H9 (cell line): ENCODE data around the gene SLX4. TPM values are rescaled to one million over a fixed set of nuclear protein-coding genes. Genes with fewer than 3 reads are reported as not detected.
A peak's percentile ranks its signal among the peaks of the same experiment; 100 is the strongest.

Experiments used
- DNase-seq: peaks from one replicate; pipeline ENCODE4 v3.0.0-alpha.2; 2017
- H2AFZ ChIP-seq: one replicate; pipeline ENCODE4 v1.6.1; 2013; ENCODE audit warnings: mild to moderate bottlenecking, low read length, control low read depth, moderate library complexity
- H2AK5ac ChIP-seq: 2 replicates; pipeline ENCODE4 v1.6.1; 2013; ENCODE audit warnings: low read length, control low read depth, mixed read lengths; ENCODE audit not compliant: insufficient read length
- H2BK120ac ChIP-seq: one replicate; pipeline ENCODE4 v1.6.1; 2013; ENCODE audit warnings: low read depth, mild to moderate bottlenecking, low read length, control low read depth, inconsistent platforms; ENCODE audit not compliant: poor library complexity, severe bottlenecking
- H2BK12ac ChIP-seq: 2 replicates; pipeline ENCODE4 v1.6.1; 2013; ENCODE audit warnings: low read length, control low read depth, mixed read lengths, low read depth; ENCODE audit not compliant: insufficient read length
- H2BK15ac ChIP-seq: 2 replicates; pipeline ENCODE4 v1.6.1; 2013; ENCODE audit warnings: low read depth, low read length, control low read depth
- H2BK20ac ChIP-seq: one replicate; pipeline ENCODE4 v1.6.1; 2013; ENCODE audit warnings: low read depth, mild to moderate bottlenecking, low read length, control low read depth, inconsistent platforms; ENCODE audit not compliant: poor library complexity, severe bottlenecking
- H2BK5ac ChIP-seq: 2 replicates; pipeline ENCODE4 v1.6.1; 2013; ENCODE audit warnings: low read length, control low read depth, mixed read lengths; ENCODE audit not compliant: insufficient read length
- H3K14ac ChIP-seq: 2 replicates; pipeline ENCODE4 v1.6.1; 2013; ENCODE audit warnings: low read length, control low read depth; ENCODE audit not compliant: insufficient read depth
- H3K18ac ChIP-seq: 2 replicates; pipeline ENCODE4 v1.6.1; 2013; ENCODE audit warnings: low read depth, mild to moderate bottlenecking, mixed read lengths, low read length, control low read depth; ENCODE audit not compliant: insufficient read length
- H3K23ac ChIP-seq: 2 replicates; pipeline ENCODE4 v1.6.1; 2013; ENCODE audit warnings: low read length, control low read depth, mixed read lengths, low read depth; ENCODE audit not compliant: insufficient read length
- H3K23me2 ChIP-seq: 2 replicates; pipeline ENCODE4 v1.6.1; 2013; ENCODE audit warnings: low read depth, mild to moderate bottlenecking, mixed read lengths, low read length, control low read depth; ENCODE audit not compliant: insufficient read length, poor library complexity, severe bottlenecking
- H3K27ac ChIP-seq: 2 replicates; pipeline ENCODE4 v1.5.1; 2013; ENCODE audit warnings: low read length, control low read depth, mixed read lengths, low read depth; ENCODE audit not compliant: insufficient read length
- H3K27me3 ChIP-seq: 2 replicates; pipeline ENCODE4 v1.6.1; 2013; ENCODE audit warnings: low read length, control low read depth, inconsistent platforms; ENCODE audit not compliant: insufficient read depth
- H3K4ac ChIP-seq: 2 replicates; pipeline ENCODE4 v1.6.1; 2013; ENCODE audit warnings: low read depth, mild to moderate bottlenecking, control low read depth, inconsistent platforms, low read length, moderate library complexity
- H3K4me1 ChIP-seq: 2 replicates; pipeline ENCODE4 v1.6.1; 2013; ENCODE audit warnings: low read length, control low read depth, inconsistent platforms; ENCODE audit not compliant: insufficient read depth
- H3K4me2 ChIP-seq: 2 replicates; pipeline ENCODE4 v1.6.1; 2013; ENCODE audit warnings: low read length, control low read depth, mixed read lengths; ENCODE audit not compliant: insufficient read length, insufficient read depth
- H3K56ac ChIP-seq: 2 replicates; pipeline ENCODE4 v1.6.1; 2013; ENCODE audit warnings: low read depth, mild to moderate bottlenecking, mixed read lengths, low read length, control low read depth; ENCODE audit not compliant: insufficient read length
- H3K79me1 ChIP-seq: 2 replicates; pipeline ENCODE4 v1.6.1; 2013; ENCODE audit warnings: low read depth, mild to moderate bottlenecking, moderate library complexity, low read length, control low read depth, inconsistent platforms; ENCODE audit not compliant: insufficient read depth, poor library complexity, severe bottlenecking
- H3K79me2 ChIP-seq: 2 replicates; pipeline ENCODE4 v1.6.1; 2013; ENCODE audit warnings: low read length, control low read depth, inconsistent platforms; ENCODE audit not compliant: insufficient read depth
- H3K9ac ChIP-seq: 2 replicates; pipeline ENCODE4 v1.6.1; 2013; ENCODE audit warnings: low read length, control low read depth, mixed read lengths; ENCODE audit not compliant: insufficient read length; ENCODE audit errors: extremely low read depth
- H3K9me3 ChIP-seq: one replicate; pipeline ENCODE4 v1.6.1; 2013; ENCODE audit warnings: low read depth, low read length, inconsistent platforms; ENCODE audit not compliant: control insufficient read depth
- H3T11ph ChIP-seq: one replicate; pipeline ENCODE4 v1.6.1; 2013; ENCODE audit warnings: mild to moderate bottlenecking, low read length, control low read depth, inconsistent platforms
- H4K20me1 ChIP-seq: one replicate; pipeline ENCODE4 v1.6.1; 2013; ENCODE audit not compliant: control insufficient read depth, insufficient read length, insufficient read depth
- H4K5ac ChIP-seq: 2 replicates; pipeline ENCODE4 v1.6.1; 2013; ENCODE audit warnings: low read depth, mild to moderate bottlenecking, mixed read lengths, low read length, control low read depth; ENCODE audit not compliant: insufficient read length
- H4K8ac ChIP-seq: replicated peaks from 2 replicates; pipeline ENCODE4 v1.6.1; 2013; ENCODE audit warnings: low read length, control low read depth, mixed read lengths, low read depth; ENCODE audit not compliant: insufficient read length
- H4K91ac ChIP-seq: 2 replicates; pipeline ENCODE4 v1.6.1; 2013; ENCODE audit warnings: low read depth, mild to moderate bottlenecking, moderate library complexity, mixed read lengths, low read length, control low read depth; ENCODE audit not compliant: insufficient read length
- H3K27ac Mint-ChIP-seq, 3 experiments: 2 replicates in 2 of 3; 3 replicates in 1 of 3; pipeline ENCODE4 v1.8.0; 2020 to 2021; ENCODE audit warnings: mixed read lengths in 3 of 3, mild to moderate bottlenecking in 1 of 3, moderate library complexity in 1 of 3
- H3K27me3 Mint-ChIP-seq: 2 replicates; pipeline ENCODE4 v1.8.0; 2021; ENCODE audit warnings: low read depth, mild to moderate bottlenecking, moderate library complexity, mixed read lengths
- H3K36me3 Mint-ChIP-seq, 3 experiments: 2 replicates in 2 of 3; 3 replicates in 1 of 3; pipeline ENCODE4 v1.8.0; 2020 to 2021; ENCODE audit warnings: low read depth in 3 of 3, mixed read lengths in 3 of 3; ENCODE audit not compliant: insufficient read depth in 1 of 3
- H3K4me1 Mint-ChIP-seq, 2 experiments: 2 replicates each; pipeline ENCODE4 v1.8.0; 2020; ENCODE audit warnings: mixed read lengths in 2 of 2
- H3K4me3 Mint-ChIP-seq, 2 experiments: 2 replicates in 1 of 2; 3 replicates in 1 of 2; pipeline ENCODE4 v1.8.0; 2020 to 2021; ENCODE audit warnings: mild to moderate bottlenecking in 2 of 2, mixed read lengths in 2 of 2, moderate library complexity in 1 of 2
- H3K9me3 Mint-ChIP-seq, 2 experiments: 2 replicates in 1 of 2; 3 replicates in 1 of 2; pipeline ENCODE4 v1.8.0; 2020; ENCODE audit warnings: mild to moderate bottlenecking in 2 of 2, mixed read lengths in 2 of 2, moderate library complexity in 1 of 2
- WGBS: extraction: QIAGEN DNeasy Blood & Tissue Kit; methylation state at CpG from one replicate; pipeline ENCODE4 v1.1.7; 2013; ENCODE audit warnings: missing lambda C conversion rate, low lambda C conversion rate, mixed read lengths; ENCODE audit not compliant: insufficient read length; ENCODE audit errors: extremely low coverage; 5-methylcytosine and 5-hydroxymethylcytosine counted together
- total RNA-seq: library from RNA; stranded (reverse); gene quantifications from 2 replicates; pipeline ENCODE4 v1.2.1, GENCODE V29; 2021
- TF ChIP-seq, protein P1 (sequence below): fragments of 200-600 bp; sonication (generic); conservative IDR thresholded peaks from 3 replicates; pipeline ENCODE4 v1.8.0; 2021; ENCODE audit warnings: antibody characterized with exemption, mild to moderate bottlenecking

Gene SLX4
- total RNA-seq, 1 experiment from 2014 or later: 9.9 TPM

DNA sequence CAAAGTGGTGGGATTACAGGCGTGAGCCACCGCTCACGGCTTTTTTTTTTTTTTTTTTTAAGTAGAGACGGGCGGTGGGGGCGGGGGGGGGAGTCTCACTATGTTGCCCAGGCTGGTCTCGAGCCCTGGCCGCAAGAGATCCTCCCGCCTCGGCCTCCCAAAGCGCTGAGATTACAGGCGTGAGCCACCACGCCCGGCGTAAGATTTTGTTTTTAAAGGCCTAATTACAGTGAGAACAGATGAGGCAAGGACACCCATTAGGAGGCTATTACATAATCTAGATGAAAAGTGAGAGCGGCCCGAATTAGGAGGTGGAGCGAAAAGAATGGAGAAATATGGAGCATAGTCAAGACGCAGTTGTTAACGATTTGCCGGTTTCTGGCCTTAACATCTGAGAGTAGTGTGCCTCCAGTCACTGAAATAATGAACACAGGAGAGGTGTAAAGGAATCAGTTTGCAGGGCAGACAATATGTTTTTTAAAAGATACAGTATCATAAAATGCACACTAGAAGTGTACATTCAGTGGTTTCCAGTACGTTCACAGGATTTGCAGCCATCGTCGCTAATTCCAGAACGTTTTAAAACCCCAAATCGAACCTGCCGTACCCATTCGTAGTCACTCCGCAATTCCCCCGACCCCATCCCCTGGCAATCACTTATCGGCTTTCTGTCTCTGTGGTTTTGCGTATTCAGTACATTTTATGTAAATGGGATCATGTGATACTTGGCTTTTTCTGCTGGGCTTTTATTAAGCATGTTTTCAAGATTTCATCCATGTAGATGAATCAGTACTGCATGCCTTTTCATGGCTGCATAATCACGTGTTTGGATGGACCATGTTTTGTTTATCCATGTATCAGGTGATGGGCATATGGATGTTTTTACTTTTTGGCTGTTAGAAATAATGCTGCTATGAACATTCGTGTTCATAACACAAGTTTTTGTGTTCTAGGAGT lies 1.4 kb upstream of the SLX4 start:
- H3K27me3 ChIP-seq: no peaks in the 10 kb centered on the region
- Mint-ChIP-seq H3K9me3 (no peaks in the 10 kb centered on the region), H3K4me3 (peak overlapping the region; percentile 100), H3K4me1 (peaks cover 22 to 23% of the 10 kb centered on the region in 2 experiments), H3K27ac (peak overlapping the region in 2 of 3 experiments; percentile 34 to 55; a peak in 2 of 7 replicates), H3K36me3 (peaks cover 4 to 23% (median 22%) of the 10 kb centered on the region in 3 experiments; a peak in 6 of 7 replicates), H3K27me3 (no peaks in the 10 kb centered on the region)
- H3K4ac ChIP-seq: no peak overlapping the region
- no peak overlapping the region for H3K23ac ChIP-seq
- no CpG with 5 or more reads among the region's 34 CpGs for WGBS
- H3K79me1 ChIP-seq: peaks cover 3% of the 10 kb centered on the region
- peaks cover 4% of the 10 kb centered on the region for H3K23me2 ChIP-seq
- H2BK15ac ChIP-seq: no peak overlapping the region
- no peaks in the 10 kb centered on the region for H3K4me1 ChIP-seq
- no peak overlapping the region for H2AK5ac ChIP-seq
- no peak overlapping the region for H2BK12ac ChIP-seq
- H2BK5ac ChIP-seq: no peak overlapping the region
- peak overlapping the region; percentile 26 for H3K9ac ChIP-seq
- H3K56ac ChIP-seq: no peak overlapping the region
- H3K18ac ChIP-seq: no peak overlapping the region
- peak overlapping the region; percentile 48 for H3K4me2 ChIP-seq
- H4K20me1 ChIP-seq: no peaks in the 10 kb centered on the region
- TF ChIP-seq, protein P1, sequence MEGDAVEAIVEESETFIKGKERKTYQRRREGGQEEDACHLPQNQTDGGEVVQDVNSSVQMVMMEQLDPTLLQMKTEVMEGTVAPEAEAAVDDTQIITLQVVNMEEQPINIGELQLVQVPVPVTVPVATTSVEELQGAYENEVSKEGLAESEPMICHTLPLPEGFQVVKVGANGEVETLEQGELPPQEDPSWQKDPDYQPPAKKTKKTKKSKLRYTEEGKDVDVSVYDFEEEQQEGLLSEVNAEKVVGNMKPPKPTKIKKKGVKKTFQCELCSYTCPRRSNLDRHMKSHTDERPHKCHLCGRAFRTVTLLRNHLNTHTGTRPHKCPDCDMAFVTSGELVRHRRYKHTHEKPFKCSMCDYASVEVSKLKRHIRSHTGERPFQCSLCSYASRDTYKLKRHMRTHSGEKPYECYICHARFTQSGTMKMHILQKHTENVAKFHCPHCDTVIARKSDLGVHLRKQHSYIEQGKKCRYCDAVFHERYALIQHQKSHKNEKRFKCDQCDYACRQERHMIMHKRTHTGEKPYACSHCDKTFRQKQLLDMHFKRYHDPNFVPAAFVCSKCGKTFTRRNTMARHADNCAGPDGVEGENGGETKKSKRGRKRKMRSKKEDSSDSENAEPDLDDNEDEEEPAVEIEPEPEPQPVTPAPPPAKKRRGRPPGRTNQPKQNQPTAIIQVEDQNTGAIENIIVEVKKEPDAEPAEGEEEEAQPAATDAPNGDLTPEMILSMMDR: no peak
- H4K5ac ChIP-seq: no peak overlapping the region
- H2AFZ ChIP-seq: no peak overlapping the region
- peaks cover 7% of the 10 kb centered on the region for H3K79me2 ChIP-seq
- H3K27ac ChIP-seq: no peak overlapping the region
- H4K91ac ChIP-seq: no peak overlapping the region
- H3K14ac ChIP-seq: no peak overlapping the region
- H2BK20ac ChIP-seq: no peak overlapping the region
- no peak overlapping the region for H2BK120ac ChIP-seq
- H3K9me3 ChIP-seq: no peaks in the 10 kb centered on the region
- H4K8ac ChIP-seq: no peak overlapping the region
- peak; percentile 17 for DNase-seq
- H3T11ph ChIP-seq: no peak overlapping the region
